Measurements from ENCODE around the gene NDUFB2. TPM values are rescaled to one million over a fixed set of nuclear protein-coding genes. Genes with fewer than 3 reads are reported as not detected.

Gene NDUFB2
- polyA plus RNA-seq, 1 donor (not counting 4 experiments of a cell fraction or from before 2014, with no cell fraction given): 379 TPM

GRCh38 chr7:140685407-140686087 is 11.0 kb upstream of the NDUFB2 start:
- H3K9ac ChIP-seq (ENCODE audit: control insufficient read depth, extremely low read depth, insufficient read depth, low read length): no peak overlapping the region
- H3K9me1 ChIP-seq (ENCODE audit: control insufficient read depth, extremely low read depth, insufficient read depth, low read length): no peaks in the 10 kb centered on the region
- dilution Hi-C loops (cut with MboI; ENCODE audit: extremely low pct_ligation_motif_present, low sequenced_read_pairs): no loop called here
- no peak overlapping the region for H3K4me3 ChIP-seq (ENCODE audit: control insufficient read depth in 2 of 3, extremely low read depth in 1 of 3, insufficient read depth in 2 of 3, low read depth in 1 of 3, low read length in 3 of 3)
- H3K4me1 ChIP-seq (ENCODE audit: control insufficient read depth, extremely low read depth, insufficient read depth, low read length): no peaks in the 10 kb centered on the region
- TF ChIP-seq, protein P1, sequence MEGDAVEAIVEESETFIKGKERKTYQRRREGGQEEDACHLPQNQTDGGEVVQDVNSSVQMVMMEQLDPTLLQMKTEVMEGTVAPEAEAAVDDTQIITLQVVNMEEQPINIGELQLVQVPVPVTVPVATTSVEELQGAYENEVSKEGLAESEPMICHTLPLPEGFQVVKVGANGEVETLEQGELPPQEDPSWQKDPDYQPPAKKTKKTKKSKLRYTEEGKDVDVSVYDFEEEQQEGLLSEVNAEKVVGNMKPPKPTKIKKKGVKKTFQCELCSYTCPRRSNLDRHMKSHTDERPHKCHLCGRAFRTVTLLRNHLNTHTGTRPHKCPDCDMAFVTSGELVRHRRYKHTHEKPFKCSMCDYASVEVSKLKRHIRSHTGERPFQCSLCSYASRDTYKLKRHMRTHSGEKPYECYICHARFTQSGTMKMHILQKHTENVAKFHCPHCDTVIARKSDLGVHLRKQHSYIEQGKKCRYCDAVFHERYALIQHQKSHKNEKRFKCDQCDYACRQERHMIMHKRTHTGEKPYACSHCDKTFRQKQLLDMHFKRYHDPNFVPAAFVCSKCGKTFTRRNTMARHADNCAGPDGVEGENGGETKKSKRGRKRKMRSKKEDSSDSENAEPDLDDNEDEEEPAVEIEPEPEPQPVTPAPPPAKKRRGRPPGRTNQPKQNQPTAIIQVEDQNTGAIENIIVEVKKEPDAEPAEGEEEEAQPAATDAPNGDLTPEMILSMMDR (optimal IDR thresholded peaks at IDR 0.05 in 1 of 3, IDR thresholded peaks at IDR 0.05 in 1 of 3, conservative IDR thresholded peaks at IDR 0.05 in 1 of 3; ENCODE audit: extremely low read depth in 1 of 3, insufficient read depth in 2 of 3, low read length in 3 of 3): no peak
- TF ChIP-seq EZH2 (IDR thresholded peaks at IDR 0.05; ENCODE audit: low read length): no peak
- no peak overlapping the region for H2AFZ ChIP-seq (ENCODE audit: control insufficient read depth, low read length)
- peaks cover 7% of the 10 kb centered on the region in 2 experiments for H3K36me3 ChIP-seq (ENCODE audit: control insufficient read depth in 2 of 2, extremely low read depth in 1 of 2, insufficient read depth in 2 of 2, low read length in 2 of 2)
- FAIRE-seq (no peak), DNase-seq (ENCODE audit: low read depth, low spot score) (no peak)
- H3K27me3 ChIP-seq (ENCODE audit: control insufficient read depth, extremely low read depth, insufficient read depth, low read length): no peaks in the 10 kb centered on the region
- no peak overlapping the region for H3K4me2 ChIP-seq (ENCODE audit: control insufficient read depth, extremely low read depth, insufficient read depth, low read depth, low read length)
- no peaks in the 10 kb centered on the region for H4K20me1 ChIP-seq (ENCODE audit: control insufficient read depth, extremely low read depth, insufficient read depth, low read length)
- no peaks in the 10 kb centered on the region for H3K9me3 ChIP-seq (ENCODE audit: control insufficient read depth, low read depth, low read length)
- no peak overlapping the region for H3K27ac ChIP-seq (ENCODE audit: control insufficient read depth, insufficient read depth, low read length)
- no peaks in the 10 kb centered on the region for H3K79me2 ChIP-seq (ENCODE audit: control insufficient read depth, insufficient read depth, low read length)

- Histone ChIP-seq H2AFZ (ENCODE audit: control insufficient read depth, low read length) (no peak overlapping the region), H3K27ac (ENCODE audit: control insufficient read depth, insufficient read depth, low read length) (no peak overlapping the region), H4K20me1 (ENCODE audit: control insufficient read depth, extremely low read depth, insufficient read depth, low read length) (no peaks in the 10 kb centered on the region), H3K9me3 (ENCODE audit: control insufficient read depth, low read depth, low read length) (no peaks in the 10 kb centered on the region), H3K79me2 (ENCODE audit: control insufficient read depth, insufficient read depth, low read length) (no peaks in the 10 kb centered on the region), H3K4me2 (ENCODE audit: control insufficient read depth, extremely low read depth, insufficient read depth, low read depth, low read length) (no peak overlapping the region), H3K4me3 (ENCODE audit: control insufficient read depth in 2 of 3, extremely low read depth in 1 of 3, insufficient read depth in 2 of 3, low read depth in 1 of 3, low read length in 3 of 3) (no peak overlapping the region), H3K9me1 (ENCODE audit: control insufficient read depth, extremely low read depth, insufficient read depth, low read length) (no peaks in the 10 kb centered on the region), H3K4me1 (ENCODE audit: control insufficient read depth, extremely low read depth, insufficient read depth, low read length) (no peaks in the 10 kb centered on the region), H3K36me3 (ENCODE audit: control insufficient read depth in 2 of 2, extremely low read depth in 1 of 2, insufficient read depth in 2 of 2, low read length in 2 of 2) (peaks cover 3 to 7% of the 10 kb centered on the region in 2 experiments), H3K27me3 (ENCODE audit: control insufficient read depth, extremely low read depth, insufficient read depth, low read length) (no peaks in the 10 kb centered on the region), H3K9ac (ENCODE audit: control insufficient read depth, extremely low read depth, insufficient read depth, low read length) (no peak overlapping the region)
- dilution Hi-C loops (cut with MboI; ENCODE audit: extremely low pct_ligation_motif_present, low sequenced_read_pairs): no loop called here
- no peak for DNase-seq (ENCODE audit: low read depth, low spot score)
- no peak for FAIRE-seq
- TF ChIP-seq, protein P1 (optimal IDR thresholded peaks at IDR 0.05 in 1 of 3, IDR thresholded peaks at IDR 0.05 in 1 of 3, conservative IDR thresholded peaks at IDR 0.05 in 1 of 3; ENCODE audit: extremely low read depth in 1 of 3, insufficient read depth in 2 of 3, low read length in 3 of 3): no peak
- TF ChIP-seq EZH2 (IDR thresholded peaks at IDR 0.05; ENCODE audit: low read length): no peak
Measured at GRCh38 chr7:140686921-140687320, 9.6 kb upstream of the NDUFB2 start.

Data from keratinocyte (primary cell).